ENCODE results near the gene NLK. TPM values are rescaled to one million over a fixed set of nuclear protein-coding genes. Genes with fewer than 3 reads are reported as not detected.
"Not testable (repeated sequence)": the region's sequence is repeated elsewhere in the genome, so short reads cannot be mapped to it uniquely, and the experiment has no call there.

The NLK gene
- total RNA-seq, 6 experiments from 2014 or later = 8.8 to 10.6 (median 9.9) TPM

DNA sequence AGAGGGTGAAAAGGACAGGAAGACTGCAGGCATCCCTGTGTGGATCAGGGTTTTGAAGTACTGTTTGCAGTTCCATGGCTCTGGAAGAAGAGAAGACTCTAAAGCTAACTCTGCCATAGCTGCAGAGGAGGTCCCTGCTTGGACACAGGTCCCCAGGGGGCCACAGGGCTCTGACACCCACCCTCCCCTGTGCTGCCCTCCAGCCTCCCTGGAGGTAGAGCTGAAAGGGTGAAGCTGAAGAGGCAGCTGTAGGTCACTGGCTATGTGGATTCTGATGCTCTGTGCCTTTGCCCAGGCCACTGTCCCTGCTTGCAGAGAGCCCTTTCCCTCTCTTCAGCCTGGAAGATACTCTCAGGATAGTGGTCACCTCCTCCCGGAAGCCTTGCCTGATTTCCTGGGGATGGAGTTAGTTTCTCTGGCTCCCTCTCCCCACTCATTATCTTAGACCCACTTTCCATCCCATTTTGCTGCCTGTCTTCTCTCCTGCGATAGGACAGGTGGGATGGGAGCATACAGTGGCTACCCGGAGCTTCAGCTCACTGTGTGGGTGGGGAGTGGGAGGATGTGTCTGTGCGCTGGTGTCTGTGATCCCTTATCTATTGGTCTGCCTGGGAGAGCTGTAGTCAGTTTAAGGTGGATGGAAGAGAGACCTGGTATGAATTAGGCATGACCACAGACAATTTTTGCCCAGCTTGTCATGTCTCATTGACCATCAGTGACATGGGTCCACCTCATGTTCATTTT lies 186.7 kb downstream of the NLK start:
- Histone ChIP-seq H3K36me3 (no peaks in the 10 kb centered on the region), H3K9me3 (no peaks in the 10 kb centered on the region), H3K4me1 (peaks cover 0 to 9% (median 0%) of the 10 kb centered on the region in 4 donors), H3K27me3 (no peaks in the 10 kb centered on the region), H3K4me3 (no peak overlapping the region), H3K27ac (no peak overlapping the region)
- ATAC-seq (no peak), DNase-seq (no peak)
- WGBS (ENCODE audit: insufficient coverage, low coverage, low lambda C conversion rate, missing lambda C conversion rate) = 94% methylated on average over 4 of the region's 4 CpGs
- TF ChIP-seq, protein P1, sequence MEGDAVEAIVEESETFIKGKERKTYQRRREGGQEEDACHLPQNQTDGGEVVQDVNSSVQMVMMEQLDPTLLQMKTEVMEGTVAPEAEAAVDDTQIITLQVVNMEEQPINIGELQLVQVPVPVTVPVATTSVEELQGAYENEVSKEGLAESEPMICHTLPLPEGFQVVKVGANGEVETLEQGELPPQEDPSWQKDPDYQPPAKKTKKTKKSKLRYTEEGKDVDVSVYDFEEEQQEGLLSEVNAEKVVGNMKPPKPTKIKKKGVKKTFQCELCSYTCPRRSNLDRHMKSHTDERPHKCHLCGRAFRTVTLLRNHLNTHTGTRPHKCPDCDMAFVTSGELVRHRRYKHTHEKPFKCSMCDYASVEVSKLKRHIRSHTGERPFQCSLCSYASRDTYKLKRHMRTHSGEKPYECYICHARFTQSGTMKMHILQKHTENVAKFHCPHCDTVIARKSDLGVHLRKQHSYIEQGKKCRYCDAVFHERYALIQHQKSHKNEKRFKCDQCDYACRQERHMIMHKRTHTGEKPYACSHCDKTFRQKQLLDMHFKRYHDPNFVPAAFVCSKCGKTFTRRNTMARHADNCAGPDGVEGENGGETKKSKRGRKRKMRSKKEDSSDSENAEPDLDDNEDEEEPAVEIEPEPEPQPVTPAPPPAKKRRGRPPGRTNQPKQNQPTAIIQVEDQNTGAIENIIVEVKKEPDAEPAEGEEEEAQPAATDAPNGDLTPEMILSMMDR (IDR thresholded peaks at IDR 0.05) = no peak
- TF ChIP-seq POLR2A (IDR thresholded peaks at IDR 0.05) = no peak
- intact Hi-C loops (cut with DNase I) = no loop called here

DNA sequence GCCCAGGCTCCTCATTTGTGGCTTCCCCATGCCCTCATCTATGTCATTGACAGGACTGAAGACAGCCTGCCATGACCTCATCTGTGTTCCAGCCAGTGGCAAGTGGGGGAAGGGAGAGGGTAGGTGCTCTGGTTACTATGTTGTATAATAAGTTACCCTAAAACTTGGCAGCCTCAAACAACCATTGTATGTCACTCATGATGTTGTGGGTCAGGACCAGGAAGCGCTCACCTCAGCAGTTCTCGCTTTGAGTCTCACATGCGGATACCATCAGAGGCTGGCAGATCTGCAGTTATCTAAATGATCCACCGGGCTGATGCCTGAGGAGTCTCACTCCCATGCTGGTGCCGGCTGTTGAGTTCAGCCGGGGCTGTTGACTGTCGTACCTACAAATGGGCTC lies 187.5 kb downstream of the NLK start:
- peak in 1 of 4 donors; percentile 30 for ATAC-seq

DNA sequence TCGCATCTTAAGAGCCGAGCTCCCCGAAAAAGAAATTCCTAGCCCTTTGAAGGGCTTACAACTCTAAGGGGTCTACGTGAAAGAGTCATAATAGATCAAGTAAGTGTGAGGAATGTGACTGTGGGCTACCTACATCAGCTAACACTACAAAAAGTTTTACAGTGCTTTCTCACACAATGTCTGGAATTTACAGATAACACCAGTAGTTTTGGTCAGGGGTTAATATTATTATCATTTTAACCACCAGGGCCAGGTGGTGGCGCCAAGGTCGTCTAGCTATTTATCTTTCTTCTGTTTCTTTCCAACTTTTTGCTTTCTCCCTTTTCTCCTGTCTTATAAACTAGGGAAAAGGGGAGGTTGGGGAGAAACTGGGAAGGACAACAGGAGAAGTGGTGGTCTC lies 188.1 kb downstream of the NLK start:
- not testable (repeated sequence) for DNase-seq, H3K27me3 ChIP-seq, H3K4me3 ChIP-seq, ATAC-seq, H3K9me3 ChIP-seq, H3K27ac ChIP-seq, H3K4me1 ChIP-seq, H3K36me3 ChIP-seq
- intact Hi-C loops (cut with DNase I) = loop anchor here in 1 of 2 donors (10.0 kb wide), 1 partner anchor 114 kb away; no protein-coding TSS in a partner anchor
- WGBS (ENCODE audit: insufficient coverage, low coverage, low lambda C conversion rate, missing lambda C conversion rate) = 53% methylated on average over 6 of the region's 6 CpGs

More for the DNA sequence above, 187.5 kb downstream of the NLK start:
- Histone ChIP-seq H3K27ac (no peak overlapping the region), H3K9me3 (no peaks in the 10 kb centered on the region), H3K4me1 (peaks cover 0 to 9% (median 0%) of the 10 kb centered on the region in 4 donors), H3K36me3 (no peaks in the 10 kb centered on the region), H3K27me3 (no peaks in the 10 kb centered on the region), H3K4me3 (no peak overlapping the region)
- intact Hi-C loops (cut with DNase I) = loop anchor here in 1 of 2 donors (10.0 kb wide), 1 partner anchor 115 kb away; no protein-coding TSS in a partner anchor
- DNase-seq = no peak
- 46% methylated on average over 6 of the region's 7 CpGs for WGBS (ENCODE audit: insufficient coverage, low coverage, low lambda C conversion rate, missing lambda C conversion rate)
- TF ChIP-seq POLR2A (IDR thresholded peaks at IDR 0.05) = no peak
- TF ChIP-seq, protein P1 (IDR thresholded peaks at IDR 0.05) = no peak

DNA sequence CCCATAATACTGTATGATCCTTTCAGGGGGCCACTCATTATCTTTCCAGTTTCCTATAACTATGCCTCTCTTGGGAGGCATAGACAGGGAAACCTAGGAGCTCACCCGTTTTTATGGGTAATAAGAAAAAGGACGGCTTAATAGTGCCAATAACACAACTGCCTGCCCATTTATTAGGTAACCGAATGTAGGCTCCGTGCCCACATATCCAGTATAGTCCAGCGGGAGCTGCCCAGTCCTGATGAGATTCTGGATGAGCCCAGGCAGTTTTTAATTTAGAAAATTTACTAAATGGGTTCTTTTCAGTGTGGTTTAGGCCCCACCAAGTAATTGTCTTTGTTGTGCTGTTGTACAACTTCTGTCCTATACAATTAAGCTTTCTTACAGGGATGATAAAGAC lies 189.1 kb downstream of the NLK start:
- peak in 1 of 3 donors; percentile 64 for DNase-seq
- not testable (repeated sequence) for H3K4me1 ChIP-seq, H3K27me3 ChIP-seq, H3K9me3 ChIP-seq, H3K27ac ChIP-seq, H3K36me3 ChIP-seq, ATAC-seq, H3K4me3 ChIP-seq
- WGBS (ENCODE audit: insufficient coverage, low coverage, low lambda C conversion rate, missing lambda C conversion rate) = 20% methylated on average over 5 of the region's 5 CpGs
- intact Hi-C loops (cut with DNase I) = loop anchor here in 1 of 2 donors (10.0 kb wide), 1 partner anchor 113 kb away; no protein-coding TSS in a partner anchor

DNA sequence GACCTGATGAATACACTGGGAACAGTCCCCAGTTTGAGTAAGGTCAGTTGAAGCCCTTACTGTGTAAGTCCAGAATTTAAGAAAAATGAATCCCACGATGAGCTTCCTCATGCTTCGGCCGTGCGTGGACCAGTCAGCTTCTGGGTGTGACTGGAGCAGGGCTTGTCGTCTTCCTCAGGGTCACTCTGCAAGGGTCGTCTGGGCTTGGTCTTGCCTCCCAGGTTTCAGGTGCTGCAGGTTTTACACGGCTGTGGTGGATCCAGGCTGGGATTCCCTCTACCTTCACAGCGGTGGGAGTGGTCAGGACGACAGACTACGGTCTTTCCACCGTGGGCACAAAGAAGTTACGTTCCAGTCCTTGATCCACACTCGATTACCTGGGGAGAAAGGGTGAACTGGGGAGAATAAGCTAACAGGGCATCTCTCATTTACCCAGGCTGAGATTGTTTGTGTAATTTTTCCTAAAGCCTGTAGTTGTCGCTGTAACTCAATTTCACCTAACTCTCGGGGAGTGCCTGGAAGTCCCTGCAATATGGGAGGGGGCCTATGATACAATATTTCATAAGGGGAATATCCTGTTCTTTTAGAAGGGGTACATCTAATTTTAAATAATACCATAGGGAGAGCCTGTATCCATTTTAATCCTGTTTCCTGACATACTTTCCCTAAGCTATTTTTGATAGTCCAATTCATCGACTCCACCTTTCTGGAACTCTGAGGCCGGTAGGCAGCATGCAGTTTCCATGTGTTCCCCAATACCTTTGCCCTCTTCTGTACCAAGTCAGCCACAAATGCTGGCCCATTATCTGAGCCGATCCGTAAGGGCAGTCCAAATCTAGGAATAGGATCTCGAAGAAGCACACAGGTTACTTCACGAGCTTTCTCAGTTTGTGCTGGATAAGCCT lies 190.7 kb downstream of the NLK start:
- H3K36me3 ChIP-seq, H3K27me3 ChIP-seq, H3K4me1 ChIP-seq, H3K9me3 ChIP-seq, ATAC-seq, H3K4me3 ChIP-seq, H3K27ac ChIP-seq, DNase-seq: not testable (repeated sequence)
- 41% methylated on average over 19 of the region's 21 CpGs for WGBS (ENCODE audit: insufficient coverage, low coverage, low lambda C conversion rate, missing lambda C conversion rate)
- TF ChIP-seq, protein P1 (IDR thresholded peaks at IDR 0.05) = peak; percentile 38 to 58 (median 50)
- intact Hi-C loops (cut with DNase I) = loop anchor here in 1 of 2 donors (10.0 kb wide), 1 partner anchor 112 kb away; no protein-coding TSS in a partner anchor

DNA sequence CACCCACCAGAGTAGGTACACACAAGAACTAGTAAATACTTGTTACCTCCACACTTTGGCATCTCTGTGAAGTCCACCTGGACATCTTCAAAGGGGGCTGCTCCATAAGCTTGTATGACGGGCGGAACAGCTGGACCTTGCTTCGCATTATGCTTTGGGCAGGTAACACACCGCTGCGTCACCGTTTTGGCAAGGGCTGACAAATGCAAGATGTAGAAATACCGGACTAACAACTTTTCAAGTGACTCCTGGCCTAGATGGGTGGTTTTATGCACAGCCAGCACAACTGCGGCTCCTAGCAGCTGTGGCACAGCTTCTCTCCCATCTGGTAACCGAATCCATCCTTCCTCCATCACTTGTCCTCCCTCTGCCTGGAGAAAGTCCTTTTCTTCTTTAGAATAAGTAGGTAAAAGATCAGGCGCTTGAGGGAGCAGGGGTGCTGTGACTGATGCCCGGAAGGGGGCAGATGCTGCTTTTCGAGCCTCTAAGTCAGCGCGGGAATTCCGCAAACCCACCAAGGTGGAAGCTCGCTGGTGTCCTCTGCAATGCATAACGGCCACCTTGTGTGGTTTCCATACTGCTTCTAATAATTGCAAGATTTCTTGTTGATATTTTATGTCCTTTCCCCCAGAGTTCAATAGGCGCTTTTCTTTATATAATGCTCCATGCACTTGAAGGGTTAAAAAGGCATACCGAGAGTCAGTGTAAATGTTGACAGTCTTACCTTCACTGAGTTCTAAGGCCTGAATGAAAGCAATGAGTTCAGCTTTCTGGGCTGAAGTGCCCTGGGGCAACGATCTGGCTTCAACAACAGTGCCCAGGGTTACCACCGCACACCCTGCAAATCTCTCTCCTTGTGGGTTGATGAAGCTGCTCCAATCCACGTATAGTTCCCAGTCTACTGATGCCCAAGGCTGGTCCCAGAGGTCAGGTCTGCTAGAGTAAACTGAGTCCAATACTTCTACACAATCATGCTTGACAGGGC lies 191.7 kb downstream of the NLK start:
- H3K27me3 ChIP-seq, ATAC-seq, H3K4me1 ChIP-seq, H3K27ac ChIP-seq, H3K36me3 ChIP-seq, H3K4me3 ChIP-seq, H3K9me3 ChIP-seq: not testable (repeated sequence)
- intact Hi-C loops (cut with DNase I) = loop anchor here in 1 of 2 donors (10.0 kb wide), 1 partner anchor 111 kb away; no protein-coding TSS in a partner anchor
- peak in 1 of 3 donors; percentile 72 for DNase-seq
- 64% methylated on average over 17 of the region's 22 CpGs for WGBS (ENCODE audit: insufficient coverage, low coverage, low lambda C conversion rate, missing lambda C conversion rate)

DNA sequence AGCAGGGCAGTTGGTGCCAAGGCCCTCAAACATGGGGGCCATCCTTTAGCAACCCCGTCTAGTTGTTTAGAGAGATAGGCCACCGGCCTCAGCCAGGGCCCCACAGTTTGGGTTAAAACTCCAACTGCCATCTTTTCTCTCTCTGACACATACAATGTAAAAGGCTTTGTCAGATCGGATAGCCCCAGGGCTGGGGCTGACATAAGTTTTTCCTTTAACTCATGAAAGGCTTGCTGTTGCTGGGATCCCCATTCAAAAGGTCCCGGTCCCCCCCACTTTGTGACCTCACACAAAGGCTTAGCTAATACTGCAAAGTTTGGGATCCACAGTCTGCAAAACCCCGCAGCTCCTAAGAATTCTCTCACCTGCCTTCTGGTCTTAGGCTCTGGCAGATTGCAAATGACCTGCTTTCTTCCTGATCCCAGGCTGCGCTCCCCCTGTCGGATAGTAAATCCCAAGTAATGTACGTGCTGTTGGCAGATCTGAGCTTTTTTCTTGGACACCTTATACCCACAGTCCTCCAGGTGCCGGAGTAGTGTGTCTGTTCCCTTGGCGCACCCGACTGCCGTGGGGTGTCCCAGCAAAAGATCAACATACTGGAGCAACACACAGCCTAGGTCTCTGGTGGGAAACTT lies 192.7 kb downstream of the NLK start:
- H3K27me3 ChIP-seq, H3K9me3 ChIP-seq, DNase-seq, H3K36me3 ChIP-seq, H3K27ac ChIP-seq, H3K4me3 ChIP-seq, ATAC-seq, H3K4me1 ChIP-seq: not testable (repeated sequence)
- intact Hi-C loops (cut with DNase I) = loop anchor here in 1 of 2 donors (10.0 kb wide), 1 partner anchor 110 kb away; no protein-coding TSS in a partner anchor
- WGBS (ENCODE audit: insufficient coverage, low coverage, low lambda C conversion rate, missing lambda C conversion rate) = 73% methylated on average over 5 of the region's 12 CpGs
